ENCODE measurements around the gene EIF2AK3. TPM values are rescaled to one million over a fixed set of nuclear protein-coding genes. Genes with fewer than 3 reads are reported as not detected.

EIF2AK3 gene
- total RNA-seq, 1 donor from 2014 or later = 16.0 TPM

DNA sequence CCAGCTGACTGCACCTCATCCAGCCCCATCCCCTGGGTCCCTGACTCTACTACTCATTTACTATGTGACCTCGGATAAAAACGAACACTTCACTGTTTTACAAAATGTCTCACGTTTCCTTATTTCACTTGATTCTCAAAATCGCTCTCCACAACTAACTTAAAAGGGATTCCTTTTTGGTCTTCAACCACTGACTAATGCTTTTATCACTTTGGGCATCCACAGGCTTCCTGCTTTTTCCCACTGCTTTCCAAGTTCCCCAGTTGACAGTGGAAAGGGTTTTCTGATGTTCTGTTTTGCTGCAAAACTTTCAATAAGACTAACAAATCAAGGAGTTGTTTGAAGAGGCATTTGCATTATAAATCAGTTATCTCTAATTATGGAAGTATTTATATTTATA is 24.1 kb downstream of the EIF2AK3 start:
- intact Hi-C loops (cut with DNase I) = no loop called here
- H3K9me3 ChIP-seq = no peaks in the 10 kb centered on the region
- H3K27ac ChIP-seq = no peak overlapping the region
- no peak overlapping the region for H3K4me3 ChIP-seq
- H3K36me3 ChIP-seq = no peaks in the 10 kb centered on the region
- H3K4me1 ChIP-seq = peaks cover 24% of the 10 kb centered on the region
- H3K27me3 ChIP-seq (ENCODE audit: low read depth) = no peaks in the 10 kb centered on the region
- TF ChIP-seq, protein P1, sequence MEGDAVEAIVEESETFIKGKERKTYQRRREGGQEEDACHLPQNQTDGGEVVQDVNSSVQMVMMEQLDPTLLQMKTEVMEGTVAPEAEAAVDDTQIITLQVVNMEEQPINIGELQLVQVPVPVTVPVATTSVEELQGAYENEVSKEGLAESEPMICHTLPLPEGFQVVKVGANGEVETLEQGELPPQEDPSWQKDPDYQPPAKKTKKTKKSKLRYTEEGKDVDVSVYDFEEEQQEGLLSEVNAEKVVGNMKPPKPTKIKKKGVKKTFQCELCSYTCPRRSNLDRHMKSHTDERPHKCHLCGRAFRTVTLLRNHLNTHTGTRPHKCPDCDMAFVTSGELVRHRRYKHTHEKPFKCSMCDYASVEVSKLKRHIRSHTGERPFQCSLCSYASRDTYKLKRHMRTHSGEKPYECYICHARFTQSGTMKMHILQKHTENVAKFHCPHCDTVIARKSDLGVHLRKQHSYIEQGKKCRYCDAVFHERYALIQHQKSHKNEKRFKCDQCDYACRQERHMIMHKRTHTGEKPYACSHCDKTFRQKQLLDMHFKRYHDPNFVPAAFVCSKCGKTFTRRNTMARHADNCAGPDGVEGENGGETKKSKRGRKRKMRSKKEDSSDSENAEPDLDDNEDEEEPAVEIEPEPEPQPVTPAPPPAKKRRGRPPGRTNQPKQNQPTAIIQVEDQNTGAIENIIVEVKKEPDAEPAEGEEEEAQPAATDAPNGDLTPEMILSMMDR (IDR thresholded peaks at IDR 0.05) = no peak
- ATAC-seq (no peak), DNase-seq (no peak)

DNA sequence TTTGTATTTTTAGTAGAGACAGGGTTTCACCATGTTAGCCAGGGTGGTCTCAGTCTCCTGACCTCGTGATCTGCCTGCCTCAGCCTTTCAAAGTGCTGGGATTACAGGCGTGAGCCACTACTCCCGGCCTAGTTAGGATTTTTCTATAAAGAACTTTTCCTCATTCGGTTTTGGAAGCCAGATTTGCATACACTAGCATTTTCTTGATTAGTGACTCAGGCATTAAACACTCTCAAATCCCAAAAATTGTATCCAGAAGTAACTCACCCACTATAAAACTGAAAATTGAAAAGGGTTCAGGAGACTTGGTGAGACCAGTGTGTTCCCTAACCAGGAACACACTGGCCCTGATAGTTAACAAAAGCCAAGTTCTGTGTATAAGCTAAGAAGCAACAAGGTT is 25.2 kb downstream of the EIF2AK3 start:
- H3K9me3 ChIP-seq = no peaks in the 10 kb centered on the region
- TF ChIP-seq, protein P1 (IDR thresholded peaks at IDR 0.05) = no peak
- no peaks in the 10 kb centered on the region for H3K36me3 ChIP-seq
- H3K4me1 ChIP-seq = peaks cover 24% of the 10 kb centered on the region
- ATAC-seq = no peak
- H3K4me3 ChIP-seq = no peak overlapping the region
- no peak for DNase-seq
- no peaks in the 10 kb centered on the region for H3K27me3 ChIP-seq (ENCODE audit: low read depth)
- no peak overlapping the region for H3K27ac ChIP-seq
- intact Hi-C loops (cut with DNase I) = no loop called here

DNA sequence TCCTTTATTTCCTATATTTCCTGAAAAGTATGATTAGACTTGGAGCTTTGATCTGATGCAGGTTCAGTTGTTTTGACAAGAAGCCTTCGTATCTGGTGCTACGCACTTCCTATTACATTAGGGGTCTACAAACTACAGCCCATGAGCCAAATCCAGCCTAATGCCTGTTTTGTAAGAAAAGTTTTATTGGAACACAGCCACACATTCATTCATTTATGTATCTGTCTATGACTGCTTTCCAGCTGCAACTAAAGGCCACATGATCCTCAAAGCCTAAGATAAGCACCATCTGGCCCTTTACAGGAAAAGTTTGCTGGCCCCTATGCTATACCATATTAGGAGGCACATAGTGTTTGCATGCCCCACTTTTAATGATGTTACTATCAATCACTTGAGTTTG is 26.0 kb downstream of the EIF2AK3 start:
- Histone ChIP-seq H3K27me3 (ENCODE audit: low read depth) (no peaks in the 10 kb centered on the region), H3K27ac (no peak overlapping the region), H3K4me3 (no peak overlapping the region), H3K36me3 (no peaks in the 10 kb centered on the region), H3K9me3 (no peaks in the 10 kb centered on the region), H3K4me1 (peaks cover 24% of the 10 kb centered on the region)
- TF ChIP-seq, protein P1 (IDR thresholded peaks at IDR 0.05) = no peak
- peak in 1 of 2 donors; percentile 48 for ATAC-seq
- intact Hi-C loops (cut with DNase I) = no loop called here
- DNase-seq = no peak

DNA sequence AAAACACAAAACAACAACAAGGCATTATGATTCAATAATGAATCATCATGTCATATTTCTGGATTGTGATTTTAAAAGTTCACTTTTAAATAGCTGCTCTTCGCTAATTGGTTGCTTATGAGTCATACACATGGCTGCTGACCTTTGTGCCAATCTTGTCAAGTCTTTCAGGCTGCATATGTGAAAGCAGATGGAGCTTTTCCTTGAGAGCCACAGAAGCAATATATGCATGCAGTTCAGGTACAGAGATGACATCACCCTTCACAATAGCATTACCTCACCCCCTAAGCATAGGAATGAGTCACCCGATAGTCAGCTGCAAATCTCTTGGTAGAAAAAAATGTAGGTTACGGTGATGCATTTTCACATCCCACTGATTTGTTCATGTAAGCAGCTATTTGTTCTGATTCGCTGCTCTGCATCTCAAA is 27.2 kb downstream of the EIF2AK3 start:
- Histone ChIP-seq H3K27me3 (ENCODE audit: low read depth) (no peaks in the 10 kb centered on the region), H3K4me3 (no peak overlapping the region), H3K36me3 (no peaks in the 10 kb centered on the region), H3K9me3 (no peaks in the 10 kb centered on the region), H3K4me1 (peaks cover 24% of the 10 kb centered on the region), H3K27ac (no peak overlapping the region)
- DNase-seq (no peak), ATAC-seq (peak; percentile 92 to 96)
- TF ChIP-seq, protein P1 (IDR thresholded peaks at IDR 0.05) = no peak
- intact Hi-C loops (cut with DNase I) = no loop called here

DNA sequence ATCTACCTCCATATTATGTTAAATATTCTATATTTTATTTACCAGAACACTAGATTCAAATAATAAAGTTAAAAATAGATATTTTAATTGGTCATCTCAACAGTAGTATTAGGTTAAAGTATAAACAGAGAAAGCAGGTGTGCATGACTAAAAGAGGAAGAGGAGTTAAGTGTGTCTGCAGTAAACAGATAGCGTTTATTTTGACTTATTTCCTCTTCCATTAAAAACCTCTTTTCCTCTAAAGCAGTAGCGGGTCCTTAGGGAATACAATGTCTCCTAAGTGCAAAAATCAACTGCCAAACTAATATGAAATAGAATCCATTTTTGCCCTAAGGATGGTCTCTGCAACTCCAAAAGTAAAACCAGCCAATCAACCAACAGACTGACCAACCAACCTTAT is 27.7 kb downstream of the EIF2AK3 start:
- no peak for ATAC-seq
- TF ChIP-seq, protein P1 (IDR thresholded peaks at IDR 0.05) = no peak
- no peak for DNase-seq
- intact Hi-C loops (cut with DNase I) = loop anchor here (10.0 kb wide), 1 partner anchor 75 kb away; no protein-coding TSS in a partner anchor
- no peaks in the 10 kb centered on the region for H3K9me3 ChIP-seq
- H3K27ac ChIP-seq = no peak overlapping the region
- H3K36me3 ChIP-seq = no peaks in the 10 kb centered on the region
- no peak overlapping the region for H3K4me3 ChIP-seq
- H3K4me1 ChIP-seq = peaks cover 24% of the 10 kb centered on the region
- H3K27me3 ChIP-seq (ENCODE audit: low read depth) = no peaks in the 10 kb centered on the region

DNA sequence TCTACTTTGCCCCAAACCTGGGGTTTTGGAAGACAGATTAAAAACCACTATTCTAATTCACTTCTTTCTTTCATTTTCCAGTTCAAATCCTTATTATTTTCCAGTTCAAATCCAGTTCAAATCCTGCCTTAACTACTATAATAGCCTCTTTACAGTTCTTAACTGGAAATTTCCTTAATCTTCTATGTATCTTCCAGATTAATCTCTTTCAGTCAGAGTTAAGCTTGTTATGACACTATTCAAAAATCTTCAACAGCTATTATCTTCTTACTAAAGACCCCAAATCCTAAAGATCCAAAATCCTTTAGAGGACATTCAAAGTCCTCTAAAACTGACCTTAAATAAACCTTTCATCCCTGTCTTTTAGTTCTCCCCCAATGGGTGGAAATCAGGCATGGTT is 30.1 kb downstream of the EIF2AK3 start:
- no peak overlapping the region for H3K4me3 ChIP-seq
- peaks cover 24% of the 10 kb centered on the region for H3K4me1 ChIP-seq
- peaks cover 19% of the 10 kb centered on the region for H3K36me3 ChIP-seq
- H3K9me3 ChIP-seq = no peaks in the 10 kb centered on the region
- ATAC-seq (no peak), DNase-seq (no peak)
- no peaks in the 10 kb centered on the region for H3K27me3 ChIP-seq (ENCODE audit: low read depth)
- intact Hi-C loops (cut with DNase I) = loop anchor here (10.0 kb wide), 1 partner anchor 78 kb away; no protein-coding TSS in a partner anchor
- TF ChIP-seq, protein P1 (IDR thresholded peaks at IDR 0.05) = no peak
- no peak overlapping the region for H3K27ac ChIP-seq
